ENCODE data around the gene DAPK3. TPM values are rescaled to one million over a fixed set of nuclear protein-coding genes. Genes with fewer than 3 reads are reported as not detected.
"Not testable (repeated sequence)": the region's sequence is repeated elsewhere in the genome, so short reads cannot be mapped to it uniquely, and the experiment has no call there.

DAPK3 gene
- total RNA-seq, 2 experiments from 2014 or later: 35.5 to 41.8 TPM

- CTCF ChIA-PET: interaction anchor here (0.6 to 1.6 kb wide), 4 partner anchors 13 to 142 kb away, joined by 3 to 8 read pairs (median 4); no protein-coding TSS in a partner anchor
- H3K27ac Mint-ChIP-seq: peak overlapping the region; percentile 13
- no peaks in the 10 kb centered on the region for H3K9me3 Mint-ChIP-seq
- peaks cover 17% of the 10 kb centered on the region for H3K36me3 Mint-ChIP-seq (ENCODE audit: low read depth)
- H3K4me3 Mint-ChIP-seq: peak overlapping the region; percentile 41
- no peaks in the 10 kb centered on the region for H3K27me3 Mint-ChIP-seq
- H3K4me1 Mint-ChIP-seq: peaks cover 23% of the 10 kb centered on the region
- no peak for DNase-seq
- POLR2A ChIA-PET: no interaction called here
Observed at GRCh38 chr19:3968556-3969434, 2.1 kb downstream of the DAPK3 start.

- peak overlapping the region; percentile 3 for H3K27ac Mint-ChIP-seq
- peaks cover 22% of the 10 kb centered on the region for H3K36me3 Mint-ChIP-seq (ENCODE audit: low read depth)
- H3K27me3 Mint-ChIP-seq, DNase-seq, H3K4me3 Mint-ChIP-seq, H3K9me3 Mint-ChIP-seq, POLR2A ChIA-PET: not testable (repeated sequence)
- CTCF ChIA-PET: interaction anchor here (1.6 kb wide), 1 partner anchor 141 kb away, joined by 3 read pairs; no protein-coding TSS in a partner anchor
- H3K4me1 Mint-ChIP-seq: peaks cover 23% of the 10 kb centered on the region
Observed at GRCh38 chr19:3967983-3968382, 2.9 kb downstream of the DAPK3 start.

GRCh38 chr19:3966051-3967017 is 4.6 kb downstream of the DAPK3 start:
- H3K4me3 Mint-ChIP-seq: no peak overlapping the region
- POLR2A ChIA-PET: no interaction called here
- no peak overlapping the region for H3K27ac Mint-ChIP-seq

GRCh38 chr19:3964256-3965194 is 6.4 kb downstream of the DAPK3 start:
- Mint-ChIP-seq H3K9me3 (no peaks in the 10 kb centered on the region), H3K27ac (no peak overlapping the region), H3K36me3 (ENCODE audit: low read depth) (peaks cover 24% of the 10 kb centered on the region), H3K4me3 (no peak overlapping the region), H3K27me3 (no peaks in the 10 kb centered on the region), H3K4me1 (peaks cover 8% of the 10 kb centered on the region)
- POLR2A ChIA-PET: no interaction called here
- no peak for DNase-seq
- CTCF ChIA-PET: no interaction called here

More at GRCh38 chr19:3966051-3967017, 4.6 kb downstream of the DAPK3 start:
- Mint-ChIP-seq H3K9me3 (no peaks in the 10 kb centered on the region), H3K4me1 (peaks cover 21% of the 10 kb centered on the region), H3K27me3 (no peaks in the 10 kb centered on the region), H3K36me3 (ENCODE audit: low read depth) (peaks cover 29% of the 10 kb centered on the region)
- CTCF ChIA-PET: interaction anchor here (0.6 kb wide), 1 partner anchor 21 kb away, joined by 5 read pairs; no protein-coding TSS in a partner anchor
- no peak for DNase-seq

GRCh38 chr19:3963458-3964255 is 7.2 kb downstream of the DAPK3 start:
- CTCF ChIA-PET: interaction anchor here (1.4 kb wide), 1 partner anchor 25 kb away, joined by 5 read pairs; no protein-coding TSS in a partner anchor
- Mint-ChIP-seq H3K4me1 (peaks cover 2% of the 10 kb centered on the region), H3K27me3 (no peaks in the 10 kb centered on the region), H3K9me3 (no peaks in the 10 kb centered on the region), H3K27ac (no peak overlapping the region), H3K36me3 (ENCODE audit: low read depth) (peaks cover 22% of the 10 kb centered on the region), H3K4me3 (no peak overlapping the region)
- POLR2A ChIA-PET: no interaction called here
- no peak for DNase-seq

- no peak for DNase-seq
- CTCF ChIA-PET: interaction anchor here (0.6 kb wide), 1 partner anchor 369 kb away, joined by 4 read pairs; no protein-coding TSS in a partner anchor
Observed at GRCh38 chr19:3961007-3961406, 9.9 kb downstream of the DAPK3 start.

GRCh38 chr19:3959766-3960131 is 11.2 kb downstream of the DAPK3 start:
- H3K27me3 Mint-ChIP-seq: no peaks in the 10 kb centered on the region
- H3K36me3 Mint-ChIP-seq (ENCODE audit: low read depth): peaks cover 15% of the 10 kb centered on the region
- H3K4me1 Mint-ChIP-seq: no peaks in the 10 kb centered on the region
- POLR2A ChIA-PET: no interaction called here
- no peak overlapping the region for H3K27ac Mint-ChIP-seq
- no peaks in the 10 kb centered on the region for H3K9me3 Mint-ChIP-seq
- CTCF ChIA-PET: no interaction called here
- no peak overlapping the region for H3K4me3 Mint-ChIP-seq
- no peak for DNase-seq

More at GRCh38 chr19:3961007-3961406, 9.9 kb downstream of the DAPK3 start:
- Mint-ChIP-seq H3K9me3 (no peaks in the 10 kb centered on the region), H3K4me3 (no peak overlapping the region), H3K36me3 (ENCODE audit: low read depth) (peaks cover 15% of the 10 kb centered on the region), H3K27ac (no peak overlapping the region), H3K27me3 (no peaks in the 10 kb centered on the region), H3K4me1 (no peaks in the 10 kb centered on the region)
- POLR2A ChIA-PET: no interaction called here

- no peak for DNase-seq
- H3K4me1 Mint-ChIP-seq: no peaks in the 10 kb centered on the region
- H3K36me3 Mint-ChIP-seq (ENCODE audit: low read depth): peaks cover 12% of the 10 kb centered on the region
- H3K9me3 Mint-ChIP-seq: no peaks in the 10 kb centered on the region
- no peak overlapping the region for H3K27ac Mint-ChIP-seq
- POLR2A ChIA-PET: no interaction called here
- no peak overlapping the region for H3K4me3 Mint-ChIP-seq
- CTCF ChIA-PET: interaction anchor here (0.5 kb wide), 1 partner anchor 504 kb away, joined by 3 read pairs; no protein-coding TSS in a partner anchor
- H3K27me3 Mint-ChIP-seq: no peaks in the 10 kb centered on the region
Observed at GRCh38 chr19:3958836-3959765, 11.8 kb downstream of the DAPK3 start.

- no peaks in the 10 kb centered on the region for H3K36me3 Mint-ChIP-seq (ENCODE audit: low read depth)
- no peak overlapping the region for H3K4me3 Mint-ChIP-seq
- ChIA-PET POLR2A (no interaction called here), CTCF (no interaction called here)
- peaks cover 4% of the 10 kb centered on the region for H3K27me3 Mint-ChIP-seq
- H3K9me3 Mint-ChIP-seq: no peaks in the 10 kb centered on the region
- no peak for DNase-seq
- peaks cover 3% of the 10 kb centered on the region for H3K4me1 Mint-ChIP-seq
- H3K27ac Mint-ChIP-seq: no peak overlapping the region
Observed at GRCh38 chr19:3955688-3956087, 15.2 kb downstream of the DAPK3 start.

GRCh38 chr19:3955276-3955675 is 15.6 kb downstream of the DAPK3 start:
- H3K27ac Mint-ChIP-seq; H3K36me3 Mint-ChIP-seq (ENCODE audit: low read depth); H3K27me3 Mint-ChIP-seq; CTCF ChIA-PET; POLR2A ChIA-PET; DNase-seq; H3K4me3 Mint-ChIP-seq; H3K4me1 Mint-ChIP-seq; H3K9me3 Mint-ChIP-seq: not testable (repeated sequence)

- CTCF ChIA-PET: no interaction called here
- Mint-ChIP-seq H3K4me1 (peaks cover 3% of the 10 kb centered on the region), H3K27me3 (peaks cover 4% of the 10 kb centered on the region), H3K4me3 (no peak overlapping the region), H3K27ac (no peak overlapping the region), H3K36me3 (ENCODE audit: low read depth) (no peaks in the 10 kb centered on the region), H3K9me3 (no peaks in the 10 kb centered on the region)
- POLR2A ChIA-PET: no interaction called here
- DNase-seq: no peak
Observed at GRCh38 chr19:3954107-3954506, 16.8 kb downstream of the DAPK3 start.
